VCaP (cell line): ENCODE measurements around the gene ENO1.

Experiments
- H3K27ac ChIP-seq: fragments of 450-650 bp; 2 replicates; pipeline ENCODE4 v1.5.1; 2017
- CTCF ChIP-seq: fragments of 450-650 bp; conservative IDR thresholded peaks from 2 replicates; pipeline ENCODE4 v1.5.1; 2017; ENCODE audit warnings: mild to moderate bottlenecking, moderate library complexity

ENO1 gene

GRCh38 chr1:8878698-8879463 lies 395 bp upstream of the ENO1 start:
- H3K27ac ChIP-seq, result peak overlapping the region; percentile 99

GRCh38 chr1:8876087-8876486 lies 2.4 kb downstream of the ENO1 start:
- H3K27ac ChIP-seq, result peak overlapping the region; percentile 99
- no peak for TF ChIP-seq CTCF

More at GRCh38 chr1:8878698-8879463, 395 bp upstream of the ENO1 start:
- no peak for TF ChIP-seq CTCF

GRCh38 chr1:8875216-8875861 lies 3.1 kb downstream of the ENO1 start:
- no peak for TF ChIP-seq CTCF
- peak overlapping the region; percentile 99 for H3K27ac ChIP-seq

GRCh38 chr1:8874230-8875201 lies 4.0 kb downstream of the ENO1 start:
- no peak for TF ChIP-seq CTCF
- peak overlapping the region; percentile 99 for H3K27ac ChIP-seq

- peak overlapping the region; percentile 99 for H3K27ac ChIP-seq
- no peak for TF ChIP-seq CTCF
These were observed 4.8 kb downstream of the ENO1 start for GRCh38 chr1:8873506-8874229.

GRCh38 chr1:8873001-8873400 lies 5.5 kb downstream of the ENO1 start:
- TF ChIP-seq CTCF, result no peak
- peak overlapping the region; percentile 99; the same call in 1 of the 2 replicates for H3K27ac ChIP-seq
